Activated T-helper 2 cell treated with anti-CD3 and anti-CD28 coated beads, Interferon-gamma antibody, Interleukin-2, Interleukin-4, amounts not matched to agents 10 μg/mL and 5 μg/mL and 100 μg/mL, durations not matched to agents 14 hours and 24 hours and 36 hours (primary cell): ENCODE measurements around the gene FNDC8. TPM values are rescaled to one million over a fixed set of nuclear protein-coding genes. Genes with fewer than 3 reads are reported as not detected.
"Not testable (repeated sequence)": the region's sequence is repeated elsewhere in the genome, so short reads cannot be mapped to it uniquely, and the experiment has no call there.

ENCODE experiments used
- DNase-seq: peaks from one replicate; pipeline ENCODE4 v3.0.0; 2021; ENCODE audit warnings: low spot score
- H3K27ac Mint-ChIP-seq: one replicate; pipeline ENCODE4 v1.8.0; 2021; ENCODE audit warnings: mixed read lengths
- H3K27me3 Mint-ChIP-seq: one replicate; pipeline ENCODE4 v1.8.0; 2021; ENCODE audit warnings: low read depth, mixed read lengths
- H3K36me3 Mint-ChIP-seq: one replicate; pipeline ENCODE4 v1.8.0; 2021; ENCODE audit warnings: low read depth, mixed read lengths
- H3K4me1 Mint-ChIP-seq: one replicate; pipeline ENCODE4 v1.8.0; 2021; ENCODE audit warnings: low read depth, mixed read lengths
- H3K4me3 Mint-ChIP-seq: one replicate; pipeline ENCODE4 v1.8.0; 2021; ENCODE audit warnings: low read depth, mild to moderate bottlenecking, moderate library complexity, mixed read lengths
- H3K9me3 Mint-ChIP-seq: one replicate; pipeline ENCODE4 v1.8.0; 2021; ENCODE audit warnings: mixed read lengths
- intact Hi-C: fragments of 100-400 bp; cut with micrococcal nuclease; formaldehyde crosslinking; loops from one replicate; pipeline ENCODE4 v1.15.1; 2023
- total RNA-seq: library from RNA; stranded (reverse); gene quantifications from 2 replicates; pipeline ENCODE4 v1.2.3, GENCODE V29; 2022

FNDC8 gene
- total RNA-seq, 1 donor from 2014 or later = not detected

GRCh38 chr17:35170968-35171771 is 49.8 kb downstream of the FNDC8 start:
- Mint-ChIP-seq H3K27me3 (no peaks in the 10 kb centered on the region), H3K9me3 (no peaks in the 10 kb centered on the region), H3K4me1 (peaks cover 28% of the 10 kb centered on the region), H3K27ac (no peak overlapping the region), H3K4me3 (no peak overlapping the region), H3K36me3 (no peaks in the 10 kb centered on the region)
- intact Hi-C loops = loop anchor here (1.0 to 5.0 kb wide), 3 partner anchors 41 to 368 kb away; no protein-coding TSS in a partner anchor
- DNase-seq = no peak

DNA sequence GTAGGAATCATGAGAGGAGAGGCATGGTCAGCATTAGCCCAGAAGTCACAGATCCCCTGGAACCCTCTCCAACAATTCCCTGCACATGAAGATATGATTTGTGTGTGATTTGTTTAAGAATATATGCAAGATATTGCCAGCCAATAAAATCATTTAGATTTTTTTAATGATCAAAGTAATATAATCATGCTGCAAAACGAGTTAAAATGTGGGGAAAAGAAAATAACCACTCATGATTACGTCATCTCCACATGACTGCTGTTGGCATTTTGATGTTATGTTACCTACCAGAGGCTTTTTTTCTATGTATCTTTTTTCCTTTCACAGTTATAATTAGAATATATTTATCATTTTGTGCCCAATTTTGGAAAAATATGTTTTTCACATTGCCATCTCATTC is 50.4 kb downstream of the FNDC8 start:
- Mint-ChIP-seq H3K27ac (no peak overlapping the region), H3K4me1 (peaks cover 34% of the 10 kb centered on the region), H3K4me3 (no peak overlapping the region), H3K9me3 (no peaks in the 10 kb centered on the region), H3K27me3 (no peaks in the 10 kb centered on the region), H3K36me3 (no peaks in the 10 kb centered on the region)
- no peak for DNase-seq
- intact Hi-C loops = loop anchor here (1.0 to 5.0 kb wide), 3 partner anchors 40 to 367 kb away; no protein-coding TSS in a partner anchor

DNA sequence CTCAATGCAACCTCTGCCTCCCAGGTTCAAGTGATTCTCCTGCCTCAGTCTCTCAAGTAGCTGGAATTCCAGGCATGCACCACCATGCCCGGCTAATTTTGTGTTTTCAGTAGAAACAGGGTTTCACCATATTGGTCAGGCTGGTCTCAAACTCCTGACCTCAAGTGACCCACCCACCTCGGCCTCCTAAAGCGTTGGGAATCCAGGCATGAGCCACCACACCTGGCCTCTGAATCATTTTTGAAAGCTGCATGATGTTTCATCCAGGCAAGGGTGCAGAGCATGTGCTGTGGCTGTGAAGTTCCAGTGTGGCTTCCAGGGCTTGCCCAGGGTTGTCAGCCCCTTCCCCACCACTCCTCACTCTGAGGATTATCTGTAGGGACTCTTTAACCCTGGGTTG is 50.9 kb downstream of the FNDC8 start:
- H3K9me3 Mint-ChIP-seq, H3K36me3 Mint-ChIP-seq, DNase-seq, H3K4me3 Mint-ChIP-seq, H3K27ac Mint-ChIP-seq, H3K27me3 Mint-ChIP-seq: not testable (repeated sequence)
- peaks cover 37% of the 10 kb centered on the region for H3K4me1 Mint-ChIP-seq
- intact Hi-C loops = loop anchor here (5.0 kb wide), 2 partner anchors 40 to 140 kb away; no protein-coding TSS in a partner anchor

- no peak overlapping the region for H3K27ac Mint-ChIP-seq
- H3K9me3 Mint-ChIP-seq = peaks cover 5% of the 10 kb centered on the region
- intact Hi-C loops = loop anchor here (5.0 kb wide), 3 partner anchors 37 to 137 kb away; partner anchors contain the start of gene SLFN5
- H3K4me1 Mint-ChIP-seq = peaks cover 49% of the 10 kb centered on the region
- H3K27me3 Mint-ChIP-seq = no peaks in the 10 kb centered on the region
- H3K4me3 Mint-ChIP-seq = no peak overlapping the region
- DNase-seq = no peak
- peaks cover 8% of the 10 kb centered on the region for H3K36me3 Mint-ChIP-seq
These were observed 53.5 kb downstream of the FNDC8 start for GRCh38 chr17:35174835-35175334.

DNA sequence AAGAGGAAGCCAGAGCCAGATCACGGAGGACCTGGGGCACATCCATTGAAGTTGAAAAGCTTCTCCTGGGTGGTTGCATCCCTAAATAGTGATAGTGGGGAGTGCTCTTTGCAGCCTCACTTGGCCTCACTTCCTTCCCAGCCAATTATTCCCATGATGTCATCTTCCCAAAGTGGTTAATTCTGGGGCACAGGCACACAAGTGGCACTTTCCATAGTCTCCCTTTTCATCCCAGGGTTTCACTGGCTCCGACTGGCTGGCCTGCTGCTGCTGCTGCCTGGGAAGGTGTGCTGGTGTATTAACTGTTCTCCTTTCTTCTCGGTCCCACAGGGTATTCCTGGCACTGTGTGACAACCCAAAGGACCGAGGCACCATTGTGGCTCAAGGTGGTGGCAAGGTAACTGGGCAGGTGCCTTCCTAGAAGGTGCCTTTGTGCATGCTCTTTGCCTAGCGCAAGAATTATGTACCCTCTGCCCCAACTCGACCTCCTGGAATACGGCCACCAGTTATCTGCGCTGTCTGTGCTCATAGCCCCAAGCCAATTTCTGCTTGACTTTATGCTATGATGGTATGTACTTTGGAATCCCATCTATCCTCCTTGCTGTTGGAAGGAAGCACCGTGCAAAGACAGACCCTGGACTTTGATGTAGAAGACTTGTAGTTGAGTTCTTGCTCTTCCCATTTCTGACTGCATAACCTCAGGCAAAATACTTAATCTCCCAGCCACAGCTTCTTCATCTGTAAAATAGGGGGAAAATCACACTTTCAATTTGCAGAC is 54.4 kb downstream of the FNDC8 start:
- Mint-ChIP-seq H3K27me3 (no peaks in the 10 kb centered on the region), H3K9me3 (peaks cover 5% of the 10 kb centered on the region), H3K27ac (no peak overlapping the region), H3K4me1 (peaks cover 49% of the 10 kb centered on the region), H3K36me3 (peaks cover 8% of the 10 kb centered on the region), H3K4me3 (no peak overlapping the region)
- DNase-seq = no peak
- intact Hi-C loops = loop anchor here (5.0 kb wide), 1 partner anchor 66 kb away; the partner anchor contains the start of gene SLFN5

DNA sequence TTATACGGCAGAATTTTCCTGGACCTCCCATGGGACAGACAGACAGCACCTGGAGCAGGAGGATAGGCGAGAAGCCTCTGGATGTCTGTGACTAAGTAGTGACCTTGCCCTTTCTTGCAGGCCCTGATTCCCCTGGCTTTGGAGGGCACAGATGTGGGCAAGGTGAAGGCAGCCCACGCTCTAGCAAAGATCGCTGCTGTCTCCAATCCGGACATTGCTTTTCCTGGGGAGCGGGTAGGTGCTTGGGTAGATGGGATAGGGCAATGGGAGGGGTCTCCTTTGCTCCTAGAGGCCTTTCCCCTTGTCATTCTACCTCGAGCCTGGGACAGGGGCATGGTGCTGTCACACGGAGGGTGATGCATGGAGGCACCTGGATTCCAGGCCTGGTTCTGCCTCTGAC is 55.5 kb downstream of the FNDC8 start:
- DNase-seq = no peak
- intact Hi-C loops = loop anchor here (5.0 kb wide), 1 partner anchor 65 kb away; the partner anchor contains the start of gene SLFN5
- Mint-ChIP-seq H3K4me3 (no peak overlapping the region), H3K27ac (no peak overlapping the region), H3K36me3 (peaks cover 8% of the 10 kb centered on the region), H3K27me3 (no peaks in the 10 kb centered on the region), H3K9me3 (peaks cover 5% of the 10 kb centered on the region), H3K4me1 (peaks cover 41% of the 10 kb centered on the region)

DNA sequence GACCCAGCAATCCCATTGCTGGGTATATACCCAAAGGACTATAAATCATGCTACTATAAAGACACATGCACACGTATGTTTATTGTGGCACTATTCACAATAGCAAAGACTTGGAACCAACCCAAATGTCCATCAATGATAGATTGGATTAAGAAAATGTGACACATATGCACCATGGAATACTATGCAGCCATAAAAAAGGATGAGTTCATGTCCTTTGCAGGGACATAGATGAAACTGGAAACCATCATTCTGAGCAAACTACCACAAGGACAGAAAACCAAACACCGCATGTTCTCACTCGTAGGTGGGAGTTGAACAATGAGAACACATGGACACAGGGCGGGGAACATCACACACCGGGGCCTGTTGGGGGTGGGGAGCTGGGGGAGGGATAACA is 58.0 kb downstream of the FNDC8 start:
- H3K36me3 Mint-ChIP-seq, H3K27ac Mint-ChIP-seq, H3K9me3 Mint-ChIP-seq, H3K4me3 Mint-ChIP-seq, DNase-seq, H3K27me3 Mint-ChIP-seq: not testable (repeated sequence)
- intact Hi-C loops = loop anchor here (5.0 kb wide), 1 partner anchor 63 kb away; the partner anchor contains the start of gene SLFN5
- H3K4me1 Mint-ChIP-seq = peaks cover 44% of the 10 kb centered on the region

Other genes with a start within 250 kb of the FNDC8 start
- 1.4 and 1.5 TPM in 2 replicates for gene CCT6B, start 160.2 kb upstream of the FNDC8 start, total RNA-seq
- gene ZNF830, start 160.1 kb upstream of the FNDC8 start, total RNA-seq = 23.8 and 24.9 TPM in 2 replicates
- gene LIG3, start 141.1 kb upstream of the FNDC8 start, total RNA-seq = 56.3 and 65.7 TPM in 2 replicates
- 21.3 and 25.4 TPM in 2 replicates for gene RFFL, start 57.9 kb upstream of the FNDC8 start, total RNA-seq
- 29.5 and 31.9 TPM in 2 replicates for gene RAD51D, start 1.8 kb upstream of the FNDC8 start, total RNA-seq
- 38.8 and 40.6 TPM in 2 replicates for gene NLE1, start 20.7 kb downstream of the FNDC8 start, total RNA-seq
- gene UNC45B, start 26.2 kb downstream of the FNDC8 start, total RNA-seq = not detected in 2 replicates
- gene SLC35G3, start 72.8 kb downstream of the FNDC8 start, total RNA-seq = not detected in 2 replicates
- 8.8 and 9.9 TPM in 2 replicates for gene SLFN5, start 121.5 kb downstream of the FNDC8 start, total RNA-seq